Tibial nerve (tissue), 4 donors: ENCODE measurements around the gene KIAA1217.

Source experiments
- EP300 ChIP-seq, 2 donors: sonication (generic); formaldehyde crosslinking; IDR thresholded peaks; one replicate each; pipeline ENCODE4 v1.6.1; 2017; ENCODE audit warnings: antibody characterized with exemption in 2 of 2, mild to moderate bottlenecking in 1 of 2
- POLR2A ChIP-seq, 2 donors: fragments of 450-650 bp; IDR thresholded peaks; one replicate each; pipeline ENCODE4 v1.6.1; 2017; ENCODE audit warnings: antibody characterized with exemption in 2 of 2, mild to moderate bottlenecking in 2 of 2, moderate library complexity in 2 of 2
- TF ChIP-seq, protein P1 (sequence below), 5 experiments: fragments of 200-600 bp in 3 of 5; fragments of 450-650 bp in 2 of 5; sonication (generic) in 3 of 5; IDR thresholded peaks; one replicate each; pipeline ENCODE4 v1.5.1; 2016 to 2019; ENCODE audit warnings: antibody characterized with exemption in 5 of 5, mild to moderate bottlenecking in 3 of 5, moderate library complexity in 2 of 5

- TF ChIP-seq, protein P1, sequence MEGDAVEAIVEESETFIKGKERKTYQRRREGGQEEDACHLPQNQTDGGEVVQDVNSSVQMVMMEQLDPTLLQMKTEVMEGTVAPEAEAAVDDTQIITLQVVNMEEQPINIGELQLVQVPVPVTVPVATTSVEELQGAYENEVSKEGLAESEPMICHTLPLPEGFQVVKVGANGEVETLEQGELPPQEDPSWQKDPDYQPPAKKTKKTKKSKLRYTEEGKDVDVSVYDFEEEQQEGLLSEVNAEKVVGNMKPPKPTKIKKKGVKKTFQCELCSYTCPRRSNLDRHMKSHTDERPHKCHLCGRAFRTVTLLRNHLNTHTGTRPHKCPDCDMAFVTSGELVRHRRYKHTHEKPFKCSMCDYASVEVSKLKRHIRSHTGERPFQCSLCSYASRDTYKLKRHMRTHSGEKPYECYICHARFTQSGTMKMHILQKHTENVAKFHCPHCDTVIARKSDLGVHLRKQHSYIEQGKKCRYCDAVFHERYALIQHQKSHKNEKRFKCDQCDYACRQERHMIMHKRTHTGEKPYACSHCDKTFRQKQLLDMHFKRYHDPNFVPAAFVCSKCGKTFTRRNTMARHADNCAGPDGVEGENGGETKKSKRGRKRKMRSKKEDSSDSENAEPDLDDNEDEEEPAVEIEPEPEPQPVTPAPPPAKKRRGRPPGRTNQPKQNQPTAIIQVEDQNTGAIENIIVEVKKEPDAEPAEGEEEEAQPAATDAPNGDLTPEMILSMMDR (IDR thresholded peaks at IDR 0.05) = no peak
- TF ChIP-seq EP300 (IDR thresholded peaks at IDR 0.05) (no peak), POLR2A (IDR thresholded peaks at IDR 0.05) (no peak)
These were observed 94.8 kb downstream of the KIAA1217 start for GRCh38 chr10:24303522-24304310.
